Left renal cortex interstitium (tissue), 4 donors: ENCODE measurements around the gene LMTK3. TPM values are rescaled to one million over a fixed set of nuclear protein-coding genes. Genes with fewer than 3 reads are reported as not detected.
"Not testable (repeated sequence)": the region's sequence is repeated elsewhere in the genome, so short reads cannot be mapped to it uniquely, and the experiment has no call there.

Experiments used
- DNase-seq, 4 donors: peaks; one replicate each; pipeline ENCODE4 v3.0.0-alpha.2; 2013; ENCODE audit warnings: low read depth in 4 of 4, low spot score in 2 of 4, missing footprints in 1 of 4
- polyA plus RNA-seq, 4 donors: library from polyadenylated mRNA; unstranded; fragments of 120-200 nt; gene quantifications; one replicate each; pipeline ENCODE4 v1.2.1, GENCODE V29; 2013; ENCODE audit not compliant: insufficient read length in 4 of 4

Gene LMTK3
- polyA plus RNA-seq, 4 donors, result 1.9 to 5.0 (median 3.7) TPM

DNA sequence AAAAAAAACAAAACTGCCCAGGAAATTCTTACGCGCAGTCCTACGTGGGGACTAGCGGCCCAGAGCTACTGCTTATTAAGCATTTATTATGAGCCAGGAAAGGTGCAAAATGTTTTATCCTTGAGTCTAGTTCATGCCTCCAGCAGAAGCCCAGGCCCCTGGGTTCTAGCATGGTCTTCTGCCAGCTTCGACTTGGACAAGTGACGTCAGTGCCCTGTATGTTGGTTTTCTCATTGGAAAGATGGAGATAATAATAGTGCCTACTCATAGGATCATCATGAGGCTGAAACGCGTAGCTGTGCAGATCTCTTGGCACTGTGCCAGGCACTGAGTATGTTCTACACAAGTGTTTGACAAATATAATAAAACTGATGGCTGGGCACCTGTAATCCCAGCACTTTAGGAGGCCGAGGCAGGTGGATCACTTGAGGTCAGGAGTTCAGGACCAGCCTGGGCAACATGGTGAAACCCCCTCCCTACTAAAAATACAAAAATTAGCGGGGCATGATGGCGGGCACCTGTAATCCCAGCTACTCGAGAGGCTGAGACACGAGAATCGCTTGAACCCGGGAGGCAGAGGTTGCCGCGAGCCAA is 28.0 kb upstream of the LMTK3 start:
- no peak for DNase-seq

DNA sequence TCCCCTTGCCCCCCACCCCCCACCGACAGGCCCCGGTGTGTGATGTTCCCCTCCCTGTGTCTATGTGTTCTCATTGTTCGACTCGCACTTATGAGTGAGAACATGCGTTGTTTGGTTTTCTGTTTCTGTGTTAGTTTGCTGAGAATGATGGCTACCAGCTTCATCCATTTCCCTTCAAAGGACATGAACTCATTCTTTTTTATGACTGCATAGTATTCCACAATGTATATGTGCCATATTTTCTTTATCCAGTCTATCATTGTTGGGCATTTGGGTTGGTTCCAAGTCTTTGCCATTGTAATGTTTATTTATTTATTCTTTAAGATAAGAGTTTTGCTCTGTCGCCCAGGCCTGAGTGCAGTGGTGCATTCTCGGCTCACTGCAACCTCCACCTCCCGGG is 26.4 kb upstream of the LMTK3 start:
- not testable (repeated sequence) for DNase-seq

DNA sequence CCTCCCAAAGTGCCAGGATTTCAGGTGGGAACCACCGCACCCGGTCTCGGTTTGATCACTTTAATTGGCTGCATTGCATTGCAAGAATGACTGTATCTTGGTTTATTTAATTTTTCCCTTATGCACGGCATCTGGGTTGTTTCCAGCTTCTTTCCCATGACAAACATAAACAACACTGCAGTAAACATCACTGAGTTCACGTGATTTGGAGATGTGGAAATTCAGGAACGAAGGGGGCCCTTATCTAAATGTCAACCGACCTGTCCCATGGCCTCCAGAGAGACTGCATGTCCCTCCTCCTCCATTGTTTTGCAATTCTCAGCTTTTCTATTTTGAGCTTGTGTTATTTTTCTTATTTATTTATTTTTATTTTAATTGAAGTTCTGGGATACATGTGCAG is 25.9 kb upstream of the LMTK3 start:
- DNase-seq, result no peak

DNA sequence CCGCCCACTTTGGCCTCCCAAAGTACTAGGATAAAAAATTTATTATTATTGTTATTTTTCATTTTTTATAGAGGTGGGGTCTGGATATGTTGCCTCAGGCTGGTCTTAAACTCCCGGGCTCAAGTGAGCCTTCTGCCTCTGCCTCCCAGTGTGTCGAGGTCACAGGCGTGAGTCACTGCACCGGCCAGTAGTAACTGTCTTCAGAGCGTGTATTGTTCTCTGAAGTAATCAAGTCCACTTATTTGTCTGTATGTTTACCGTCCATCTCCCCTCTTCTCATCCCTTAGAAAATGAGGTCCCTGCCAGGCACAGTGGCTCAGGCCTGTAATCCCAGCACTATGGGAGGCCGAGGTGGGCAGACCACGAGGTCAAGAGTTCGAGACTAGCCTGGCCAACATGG is 22.1 kb upstream of the LMTK3 start:
- no peak for DNase-seq

DNA sequence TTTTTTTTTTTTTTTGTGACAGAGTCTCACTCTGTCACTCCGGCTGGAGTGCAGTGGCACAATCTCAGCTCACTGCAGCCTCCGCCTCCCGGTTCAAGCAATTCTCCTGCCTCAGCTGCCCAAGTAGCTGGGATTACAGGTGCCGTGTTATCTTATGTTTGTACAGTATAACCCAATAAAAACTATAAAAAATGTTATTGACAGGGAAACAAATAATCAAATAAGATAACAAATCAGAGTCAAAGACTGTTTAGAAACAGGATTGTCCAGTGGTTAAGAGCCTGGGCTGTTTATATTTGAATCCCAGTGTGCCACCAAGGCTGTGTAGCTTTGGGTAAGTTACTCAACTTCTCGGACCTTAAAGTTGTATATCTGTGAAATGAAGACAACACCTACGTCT is 19.1 kb upstream of the LMTK3 start:
- no peak for DNase-seq

DNA sequence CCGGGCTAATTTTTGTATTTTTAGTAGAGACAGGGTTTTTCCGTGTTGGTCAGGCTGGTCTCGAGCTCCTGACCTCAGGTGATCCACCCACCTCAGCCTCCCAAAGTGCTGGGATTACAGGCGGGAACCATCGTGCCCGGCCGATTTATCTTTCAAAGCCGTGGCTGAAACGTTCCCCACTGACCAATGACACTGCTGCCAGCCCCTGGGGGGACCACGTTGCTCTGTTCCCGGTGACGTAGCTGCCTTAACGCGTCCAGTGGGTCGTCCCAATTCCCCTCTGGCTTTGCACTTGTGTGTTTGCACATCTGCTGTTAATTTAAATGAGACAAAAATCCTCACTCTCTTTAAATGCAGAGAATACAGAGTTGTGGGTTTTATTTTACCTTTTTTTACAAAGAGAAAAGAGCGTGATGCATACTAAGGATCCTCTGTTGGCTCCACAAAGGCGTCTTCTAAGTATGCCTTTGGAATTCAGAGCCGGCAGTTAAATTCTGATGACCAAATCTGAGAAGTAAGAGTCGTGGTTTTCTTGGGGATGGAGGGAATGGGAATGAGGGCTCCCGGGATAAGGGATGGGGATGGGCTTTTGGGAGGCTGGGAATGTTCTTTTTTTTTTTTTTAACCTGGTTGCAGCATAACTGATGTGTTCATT is 18.6 kb upstream of the LMTK3 start:
- no peak for DNase-seq

DNA sequence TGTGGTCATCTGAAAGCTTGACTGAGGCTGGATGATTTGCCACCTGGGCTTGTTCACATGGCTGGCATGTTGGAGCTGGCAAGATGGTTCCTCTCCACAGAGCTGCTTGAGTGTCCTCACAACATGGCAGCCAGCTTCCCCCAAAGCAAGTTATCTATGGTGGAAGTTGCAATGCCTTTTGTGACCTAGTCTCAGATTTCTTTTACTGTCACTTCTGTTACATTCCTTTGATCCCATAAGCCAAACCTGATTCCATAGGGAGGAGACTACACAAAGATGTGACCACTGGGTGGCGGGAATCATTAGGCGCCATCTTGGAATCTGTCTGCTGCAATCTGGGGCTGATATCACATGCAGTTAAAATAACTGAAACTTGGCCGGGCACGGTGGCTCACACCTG is 17.5 kb upstream of the LMTK3 start:
- DNase-seq, result no peak

DNA sequence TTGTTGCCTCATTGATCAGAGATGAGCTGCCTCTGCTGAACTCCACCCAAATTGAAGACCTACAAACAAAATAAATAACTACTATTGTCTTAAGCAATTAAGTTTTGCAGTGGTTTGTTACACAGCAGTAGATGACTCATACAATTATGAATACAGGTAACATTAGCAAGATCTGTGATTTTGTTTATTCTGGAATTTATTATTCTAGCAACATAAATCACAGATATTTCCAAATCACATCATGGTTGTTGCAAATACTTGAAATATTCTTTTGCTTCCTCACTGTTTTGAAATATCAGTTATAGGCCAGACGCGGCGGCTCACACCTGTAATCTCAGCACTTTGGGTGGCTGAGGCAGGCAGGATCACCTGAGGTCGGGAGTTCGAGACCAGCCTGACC is 13.1 kb upstream of the LMTK3 start:
- DNase-seq, result no peak

DNA sequence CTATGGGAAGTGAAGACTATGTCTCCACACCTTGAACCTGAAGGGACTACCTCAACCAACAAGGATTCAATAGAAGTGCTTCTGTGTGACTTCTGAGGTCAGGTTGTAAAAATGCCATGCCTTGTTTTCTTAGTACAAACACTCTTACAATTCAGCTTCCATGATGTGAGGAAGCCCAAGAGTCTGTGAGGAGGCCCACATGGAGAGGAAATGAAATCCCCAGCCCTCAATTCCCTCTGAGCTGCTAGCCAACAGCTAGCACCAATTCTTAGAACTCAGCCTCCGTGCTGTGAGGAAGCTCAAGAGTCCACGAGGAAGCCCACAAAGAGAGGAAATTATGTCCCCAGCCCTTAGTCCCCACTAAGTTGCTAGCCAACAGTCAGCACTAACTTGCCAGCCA is 12.6 kb upstream of the LMTK3 start:
- no peak for DNase-seq

DNA sequence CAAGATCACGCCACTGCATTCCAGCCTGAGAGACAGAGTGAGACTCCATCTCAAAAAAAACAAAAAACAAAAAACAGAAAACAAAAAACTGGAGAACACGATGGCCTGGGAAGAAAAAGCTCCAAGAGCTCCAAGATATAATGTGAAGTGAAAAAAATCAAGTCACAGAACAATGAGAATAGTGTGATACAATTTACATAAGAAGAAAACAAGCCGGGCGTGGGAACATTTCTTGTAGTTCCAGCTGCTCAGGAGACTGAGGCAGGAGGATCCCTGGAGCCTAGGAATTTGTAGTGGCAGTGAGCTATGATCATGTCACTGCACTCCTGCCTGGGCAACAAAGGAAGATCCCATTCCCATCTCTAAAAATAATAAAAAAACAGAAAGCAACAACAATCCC is 8.5 kb upstream of the LMTK3 start:
- no peak for DNase-seq

DNA sequence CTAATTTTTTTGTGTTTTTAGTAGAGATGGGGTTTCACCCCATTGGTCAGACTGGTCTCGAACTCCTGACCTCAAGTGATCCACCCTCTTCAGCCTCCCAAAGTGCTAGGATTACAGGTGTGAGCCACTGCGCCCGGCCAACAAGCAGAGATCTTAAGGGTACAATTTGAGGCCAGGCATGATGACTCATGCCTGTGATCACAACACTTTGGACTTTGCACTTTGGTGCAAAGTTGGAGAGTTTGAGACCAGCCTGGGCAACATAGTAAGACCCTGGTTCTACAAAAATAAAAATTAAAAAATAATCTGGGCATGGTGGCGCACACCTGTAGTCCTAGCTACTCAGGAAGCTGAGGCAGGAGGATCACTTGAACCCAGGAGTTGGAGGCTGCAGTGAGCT is 7.8 kb upstream of the LMTK3 start:
- not testable (repeated sequence) for DNase-seq

DNA sequence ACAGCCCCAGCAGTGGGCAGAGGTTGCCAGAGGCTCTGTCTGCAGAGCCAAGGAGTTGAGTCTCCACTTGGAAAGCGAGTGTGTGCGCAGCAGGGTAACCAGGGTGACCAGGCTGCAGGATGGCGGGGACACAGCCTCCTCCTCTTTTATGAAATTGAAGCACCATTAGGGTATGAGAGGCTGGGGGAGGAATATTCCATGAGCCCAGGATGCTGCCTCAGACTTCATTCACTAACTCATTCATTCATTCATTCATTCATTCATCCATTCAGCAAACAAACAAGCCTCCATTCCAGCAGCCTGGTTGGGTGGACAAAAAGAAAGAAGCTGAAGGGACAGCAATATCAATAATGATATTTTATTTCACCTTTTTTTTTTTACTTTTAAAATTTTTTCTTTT is 6.6 kb upstream of the LMTK3 start:
- DNase-seq, result no peak

DNA sequence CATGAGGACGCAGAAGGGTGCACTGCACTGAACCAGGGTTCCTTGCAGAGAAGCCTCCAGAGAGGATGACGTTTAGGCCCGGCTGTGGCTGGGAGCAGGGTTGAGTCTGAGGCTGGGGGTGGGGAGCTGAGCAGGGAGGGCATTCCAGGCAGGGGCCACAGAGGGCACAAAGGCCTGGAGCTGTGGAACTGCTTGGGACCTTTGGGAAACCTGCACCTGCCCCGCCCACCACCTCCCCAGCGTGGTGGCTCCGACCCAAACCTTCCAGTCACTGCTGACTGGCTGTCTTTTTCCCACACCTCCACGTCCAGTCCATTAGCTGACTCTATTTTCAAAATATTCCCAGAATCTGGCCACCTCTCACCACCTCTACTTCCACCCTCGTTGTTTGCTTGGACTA is 4.9 kb upstream of the LMTK3 start:
- DNase-seq, result no peak

DNA sequence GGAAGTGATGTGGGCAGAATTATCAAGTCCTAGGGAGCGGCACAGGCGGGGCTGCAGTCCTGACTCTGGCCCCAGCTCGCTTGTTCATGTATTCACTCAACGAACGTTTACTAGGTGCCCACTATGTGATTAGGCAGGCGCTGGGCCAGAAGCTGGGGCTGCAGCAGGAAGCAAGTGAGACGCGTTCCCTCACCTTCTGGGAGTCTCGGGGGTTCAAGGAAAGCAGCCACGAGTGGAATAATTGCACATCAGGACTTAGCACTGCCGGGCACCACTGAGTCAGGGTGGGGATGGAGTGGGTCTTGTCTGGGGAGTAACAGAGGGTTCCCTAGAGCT is 2.5 kb upstream of the LMTK3 start:
- DNase-seq, result no peak

DNA sequence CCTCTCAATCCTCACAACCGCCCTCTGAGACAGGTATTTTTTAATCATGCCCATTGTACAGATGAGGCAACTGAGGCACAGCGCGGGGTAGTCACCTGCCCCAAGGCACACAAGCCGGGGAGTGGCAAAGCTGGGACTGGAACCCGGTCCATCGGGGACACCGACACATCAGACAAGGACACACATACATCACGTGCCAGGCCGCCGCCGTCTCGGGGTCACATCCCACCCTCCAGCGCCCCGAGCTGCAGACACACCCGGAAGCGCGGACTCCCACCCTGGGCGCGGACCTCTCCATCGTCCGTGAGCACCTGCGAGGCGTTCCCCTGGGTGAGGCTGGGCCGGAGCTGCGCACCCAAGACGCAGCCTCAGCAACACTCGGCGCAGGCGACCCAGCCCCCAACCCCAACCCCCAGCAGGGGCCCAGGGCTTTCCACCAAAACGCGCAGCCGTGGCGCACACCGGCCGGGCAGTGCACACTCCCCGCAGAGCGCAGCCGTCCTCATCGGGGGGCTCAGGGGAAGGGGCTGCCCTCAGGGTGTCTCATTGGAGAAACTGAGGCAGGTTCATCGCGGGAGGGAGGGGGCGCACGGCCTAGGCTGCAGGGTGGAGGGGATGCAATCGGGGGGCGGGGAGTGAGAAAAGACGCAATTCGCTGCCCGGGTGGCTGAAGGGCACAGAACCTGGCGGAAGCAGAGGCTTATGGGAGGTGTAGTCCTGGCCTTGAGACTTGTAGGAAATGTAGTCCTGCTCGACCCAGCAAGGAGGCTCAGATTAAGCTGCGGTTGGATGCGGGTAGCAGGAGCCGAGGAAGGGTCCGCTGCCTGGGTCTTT is 1.9 kb upstream of the LMTK3 start:
- DNase-seq, result peak in 1 of 4 donors; percentile 66

DNA sequence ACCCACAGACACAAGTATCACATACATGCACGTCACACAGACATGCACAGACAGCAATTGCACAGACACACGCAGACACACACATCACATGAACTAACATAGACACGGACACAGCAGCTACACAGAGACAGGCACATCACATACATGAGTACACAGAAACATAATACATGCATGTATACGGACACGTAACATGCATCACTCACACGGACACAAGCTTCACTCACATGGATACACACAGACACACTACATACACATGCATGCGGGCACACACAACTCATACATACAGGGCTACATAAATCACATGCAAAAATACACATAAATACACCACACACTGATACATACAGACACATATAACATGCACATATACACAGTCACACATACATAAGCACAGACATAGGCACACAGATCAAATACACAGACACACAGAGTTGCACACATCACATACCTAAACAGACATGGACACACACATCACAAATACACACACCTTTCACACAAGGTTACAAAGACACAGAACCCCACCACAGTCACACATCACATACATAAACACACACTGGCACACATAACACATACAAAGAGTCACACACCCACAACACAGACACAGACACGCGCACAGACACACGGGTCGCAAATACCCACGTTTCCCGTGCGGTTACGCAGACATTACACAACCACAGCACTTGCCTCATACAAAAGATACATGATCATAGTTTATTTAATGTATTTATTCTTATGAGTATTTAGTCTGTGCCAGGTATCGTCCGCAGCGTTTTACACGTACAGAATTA is 1.1 kb upstream of the LMTK3 start:
- DNase-seq, result no peak

DNA sequence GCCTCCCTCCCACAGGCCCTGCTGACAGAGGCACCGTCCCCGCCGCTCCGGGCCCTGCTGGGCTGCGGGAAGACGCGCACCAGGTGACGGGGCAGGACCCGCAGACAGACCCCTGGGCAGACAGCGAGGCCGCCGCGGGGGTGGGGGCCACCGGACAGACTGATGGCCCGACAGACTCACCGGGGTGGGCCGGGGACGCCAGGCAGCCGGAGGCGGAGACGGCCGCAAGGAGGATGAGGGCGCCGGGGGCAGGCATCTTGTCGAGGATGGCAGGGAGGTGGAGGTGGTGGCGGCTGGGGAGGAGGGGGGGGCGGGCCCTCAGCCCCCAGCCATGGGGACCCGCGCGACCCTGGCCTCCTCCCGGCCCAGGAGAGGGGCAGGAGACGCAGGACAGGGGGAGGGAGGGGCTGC is 309 bp downstream of the LMTK3 start:
- DNase-seq, result no peak

DNA sequence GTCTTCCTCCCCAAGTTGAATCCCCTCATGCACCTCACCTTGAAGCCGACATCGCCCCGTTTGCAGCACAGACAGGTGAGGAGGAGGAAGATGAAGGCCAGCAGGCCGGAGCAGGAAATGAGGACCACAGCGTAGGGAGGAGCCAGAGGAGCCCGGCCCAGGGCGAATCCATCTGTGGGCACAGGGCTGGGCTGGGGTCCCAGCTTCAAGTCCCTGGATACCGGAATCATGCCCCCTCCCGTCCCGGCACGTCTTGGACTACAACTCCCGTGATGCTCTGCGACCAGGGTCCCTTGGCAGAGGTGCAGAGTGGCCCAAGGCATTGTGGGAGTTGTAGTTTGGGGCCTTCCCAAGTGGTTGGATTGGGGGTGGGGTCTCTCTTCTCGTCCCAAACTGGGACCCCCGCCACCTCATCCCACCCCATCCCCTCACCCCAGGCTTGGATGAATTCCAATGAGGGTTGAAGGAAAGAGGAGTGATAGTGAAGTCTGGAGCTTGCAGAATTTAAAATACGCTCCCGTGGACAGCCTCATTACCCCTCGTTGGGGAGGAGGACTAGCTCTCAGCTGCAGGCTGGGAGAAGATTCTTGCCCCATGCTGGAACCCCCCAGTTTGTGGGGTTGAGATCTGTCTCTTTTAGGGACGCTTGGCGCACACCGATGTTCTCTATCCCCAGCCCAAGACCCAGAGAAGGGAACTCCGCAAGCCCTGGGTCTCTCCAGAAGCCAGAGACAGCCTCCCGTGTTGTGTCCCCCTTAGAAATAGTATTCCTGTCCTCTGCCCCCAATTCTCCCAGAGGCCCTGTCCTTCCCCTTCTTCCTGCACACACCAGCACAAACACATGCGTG is 990 bp downstream of the LMTK3 start:
- DNase-seq, result no peak

DNA sequence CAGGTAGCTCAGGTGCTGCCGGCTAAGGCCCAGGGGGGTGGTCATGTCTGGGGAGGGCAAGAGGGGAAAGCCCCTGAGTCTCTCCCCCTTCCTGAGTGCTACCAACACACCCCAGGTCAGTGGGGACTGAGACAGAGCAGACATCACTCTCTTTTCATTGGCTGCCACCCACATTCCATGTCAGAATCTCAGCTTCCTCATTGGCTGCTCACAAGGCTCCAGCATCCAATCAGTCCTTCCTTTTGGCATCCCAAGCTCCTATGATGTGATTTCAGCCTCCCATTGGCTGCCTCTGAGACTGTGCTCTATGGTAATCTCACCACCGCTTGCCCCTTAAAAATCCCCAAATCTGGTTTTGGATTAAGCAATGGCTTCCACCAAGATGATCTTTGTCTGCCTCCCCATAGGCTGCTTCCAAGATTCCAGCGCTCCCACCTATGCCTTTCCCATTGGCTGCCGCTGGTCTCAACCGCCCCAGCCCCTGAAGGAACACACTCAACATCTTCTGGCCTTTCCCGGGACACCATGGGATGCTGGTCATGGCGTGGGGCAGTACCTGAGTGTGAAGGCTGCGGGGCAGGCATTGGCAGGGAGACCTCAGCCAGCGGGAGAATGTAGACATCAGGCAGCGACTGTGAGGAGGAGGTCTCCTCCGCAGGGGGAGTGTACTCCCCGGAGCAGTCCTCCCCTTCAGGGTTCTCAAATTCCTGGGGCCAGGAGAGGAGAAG is 2.0 kb downstream of the LMTK3 start:
- no peak for DNase-seq
